K562 (cell line): ENCODE measurements around the gene PLEKHA6. TPM values are rescaled to one million over a fixed set of nuclear protein-coding genes. Genes with fewer than 3 reads are reported as not detected.

ENCODE experiments used
- AFF1 ChIP-seq, 2 experiments: fragments of 450-650 bp; IDR thresholded peaks; 2 replicates each; pipeline ENCODE4 v1.6.1; 2018; ENCODE audit warnings: mild to moderate bottlenecking in 2 of 2, low read depth in 1 of 2; ENCODE audit not compliant: partially characterized antibody in 2 of 2
- ETS2 ChIP-seq: IDR thresholded peaks from 2 replicates; pipeline ENCODE4 v1.6.1; 2016; ENCODE audit warnings: borderline replicate concordance, missing genetic modification characterization, mild to moderate bottlenecking, moderate library complexity, missing compliant biosample characterization; ENCODE audit not compliant: poor library complexity, severe bottlenecking
- HMG20B ChIP-seq: fragments of 250-450 bp; sonication (Bioruptor Pico); IDR thresholded peaks from 2 replicates; pipeline ENCODE4 v1.5.0; 2021; ENCODE audit warnings: mild to moderate bottlenecking
- HNRNPH1 ChIP-seq: fragments of 200-400 bp; formaldehyde crosslinking; optimal IDR thresholded peaks from 2 replicates; pipeline ENCODE3; 2017; ENCODE audit warnings: low read depth, mild to moderate bottlenecking, low read length, moderate library complexity
- MTA1 ChIP-seq: fragments of 450-650 bp; IDR thresholded peaks from 2 replicates; pipeline ENCODE4 v1.6.1; 2017; ENCODE audit warnings: borderline replicate concordance
- NCOR1 ChIP-seq: fragments of 450-650 bp; IDR thresholded peaks from 2 replicates; pipeline ENCODE4 v1.6.1; 2016; ENCODE audit warnings: mild to moderate bottlenecking, moderate library complexity
- NELFE ChIP-seq: IDR thresholded peaks from 2 replicates; pipeline ENCODE4 v1.6.1; 2011; ENCODE audit warnings: mild to moderate bottlenecking; ENCODE audit not compliant: insufficient read depth, insufficient read length
- NFYB ChIP-seq: IDR thresholded peaks from 2 replicates; pipeline ENCODE4 v1.6.1; 2011; ENCODE audit warnings: mild to moderate bottlenecking, moderate library complexity; ENCODE audit not compliant: insufficient read length; ENCODE audit errors: extremely low read depth
- PREB ChIP-seq: sonication (generic); formaldehyde crosslinking; IDR thresholded peaks from 2 replicates; pipeline ENCODE4 v1.8.1; 2023; ENCODE audit warnings: mild to moderate bottlenecking, missing genetic modification reagents
- PRMT5 ChIP-seq: sonication (generic); formaldehyde crosslinking; IDR thresholded peaks from 2 replicates; pipeline ENCODE4 v1.5.0; 2020; ENCODE audit warnings: missing genetic modification reagents
- PTRF ChIP-seq: fragments of 450-650 bp; IDR thresholded peaks from 2 replicates; pipeline ENCODE4 v1.6.1; 2016; ENCODE audit warnings: mild to moderate bottlenecking, missing genetic modification characterization, missing compliant biosample characterization
- RBFOX2 ChIP-seq: fragments of 200-400 bp; formaldehyde crosslinking; IDR thresholded peaks from 2 replicates; pipeline ENCODE4 v1.6.1; 2017; ENCODE audit warnings: low read depth, mild to moderate bottlenecking, low read length, moderate library complexity
- RFX1 ChIP-seq: fragments of 450-650 bp; IDR thresholded peaks from 2 replicates; pipeline ENCODE4 v1.6.1; 2016; ENCODE audit warnings: mild to moderate bottlenecking, moderate library complexity
- ZKSCAN3 ChIP-seq: fragments of 250-450 bp; sonication (Bioruptor Pico); IDR thresholded peaks from 2 replicates; pipeline ENCODE4 v1.4.0; 2020
- ZNF586 ChIP-seq: fragments of 450-650 bp; formaldehyde crosslinking; conservative IDR thresholded peaks from 2 replicates; pipeline ENCODE4 v1.4.0; 2020; ENCODE audit warnings: mild to moderate bottlenecking, moderate library complexity
- polyA plus RNA-seq, 8 experiments: library from polyadenylated mRNA; depleted of rRNA in 4 of 8; stranded (reverse) in 5 of 8; unstranded in 3 of 8; fragments of >200 nt; fragmentation: Nextera tagmentation in 2 of 8; fragmentation: Illumina TruSeq in 1 of 8; extraction: Ambion mirVana in 2 of 8; extraction: Trizol in 1 of 8; gene quantifications; 2 replicates each; pipeline versions ENCODE4 v1.2.1 to v1.2.3, GENCODE V29; 2011 to 2014; ENCODE audit warnings: inconsistent platforms in 1 of 8, missing spikeins in 1 of 8
- total RNA-seq, 7 experiments: library from RNA; depleted of rRNA in 6 of 7; stranded (reverse); fragments of >200 nt in 6 of 7; fragmentation: Illumina TruSeq in 2 of 7; extraction: Trizol in 2 of 7; gene quantifications; 2 replicates each; pipeline versions ENCODE4 v1.2.1 to v1.2.3, GENCODE V29; 2011 to 2021; ENCODE audit warnings: low replicate concordance in 1 of 7
- TF ChIP-seq, protein P1 (sequence below): IDR thresholded peaks from 2 replicates; pipeline ENCODE4 v1.6.1; 2016; ENCODE audit warnings: missing genetic modification characterization, missing compliant biosample characterization
- TF ChIP-seq, protein P2 (sequence below): fragments of 250-450 bp; sonication (Bioruptor Pico); IDR thresholded peaks from 2 replicates; pipeline ENCODE4 v1.4.0; 2020; ENCODE audit warnings: mild to moderate bottlenecking, moderate library complexity
- TF ChIP-seq, protein P3 (sequence below): fragments of 450-650 bp; formaldehyde crosslinking; IDR thresholded peaks from 2 replicates; pipeline ENCODE4 v1.4.0; 2020; ENCODE audit warnings: mild to moderate bottlenecking
- TF ChIP-seq, protein P4 (sequence below): sonication (generic); formaldehyde crosslinking; IDR thresholded peaks from 2 replicates; pipeline ENCODE4 v1.5.0; 2020; ENCODE audit warnings: missing genetic modification reagents

Gene PLEKHA6
- total and polyA plus RNA-seq, 9 of the 15 experiments (the other 6 are each of a cell fraction or from before 2014, with no cell fraction given) = under 0.01 to 0.33 (median 0.01) TPM; not detected in 4

- TF ChIP-seq, protein P1, sequence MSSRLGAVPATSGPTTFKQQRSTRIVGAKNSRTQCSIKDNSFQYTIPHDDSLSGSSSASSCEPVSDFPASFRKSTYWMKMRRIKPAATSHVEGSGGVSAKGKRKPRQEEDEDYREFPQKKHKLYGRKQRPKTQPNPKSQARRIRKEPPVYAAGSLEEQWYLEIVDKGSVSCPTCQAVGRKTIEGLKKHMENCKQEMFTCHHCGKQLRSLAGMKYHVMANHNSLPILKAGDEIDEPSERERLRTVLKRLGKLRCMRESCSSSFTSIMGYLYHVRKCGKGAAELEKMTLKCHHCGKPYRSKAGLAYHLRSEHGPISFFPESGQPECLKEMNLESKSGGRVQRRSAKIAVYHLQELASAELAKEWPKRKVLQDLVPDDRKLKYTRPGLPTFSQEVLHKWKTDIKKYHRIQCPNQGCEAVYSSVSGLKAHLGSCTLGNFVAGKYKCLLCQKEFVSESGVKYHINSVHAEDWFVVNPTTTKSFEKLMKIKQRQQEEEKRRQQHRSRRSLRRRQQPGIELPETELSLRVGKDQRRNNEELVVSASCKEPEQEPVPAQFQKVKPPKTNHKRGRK (tag) = 0 out of 2 replicates have a peak, but pooled peaks have one; percentile 20
- TF ChIP-seq NCOR1 = no peak
- no peak for TF ChIP-seq ZKSCAN3
- TF ChIP-seq MTA1 = no peak
- TF ChIP-seq, protein P2, sequence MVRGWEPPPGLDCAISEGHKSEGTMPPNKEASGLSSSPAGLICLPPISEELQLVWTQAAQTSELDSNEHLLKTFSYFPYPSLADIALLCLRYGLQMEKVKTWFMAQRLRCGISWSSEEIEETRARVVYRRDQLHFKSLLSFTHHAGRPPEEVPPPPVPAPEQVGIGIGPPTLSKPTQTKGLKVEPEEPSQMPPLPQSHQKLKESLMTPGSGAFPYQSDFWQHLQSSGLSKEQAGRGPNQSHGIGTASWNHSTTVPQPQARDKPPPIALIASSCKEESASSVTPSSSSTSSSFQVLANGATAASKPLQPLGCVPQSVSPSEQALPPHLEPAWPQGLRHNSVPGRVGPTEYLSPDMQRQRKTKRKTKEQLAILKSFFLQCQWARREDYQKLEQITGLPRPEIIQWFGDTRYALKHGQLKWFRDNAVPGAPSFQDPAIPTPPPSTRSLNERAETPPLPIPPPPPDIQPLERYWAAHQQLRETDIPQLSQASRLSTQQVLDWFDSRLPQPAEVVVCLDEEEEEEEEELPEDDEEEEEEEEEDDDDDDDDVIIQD = no peak
- no peak for TF ChIP-seq HMG20B
- TF ChIP-seq, protein P3, sequence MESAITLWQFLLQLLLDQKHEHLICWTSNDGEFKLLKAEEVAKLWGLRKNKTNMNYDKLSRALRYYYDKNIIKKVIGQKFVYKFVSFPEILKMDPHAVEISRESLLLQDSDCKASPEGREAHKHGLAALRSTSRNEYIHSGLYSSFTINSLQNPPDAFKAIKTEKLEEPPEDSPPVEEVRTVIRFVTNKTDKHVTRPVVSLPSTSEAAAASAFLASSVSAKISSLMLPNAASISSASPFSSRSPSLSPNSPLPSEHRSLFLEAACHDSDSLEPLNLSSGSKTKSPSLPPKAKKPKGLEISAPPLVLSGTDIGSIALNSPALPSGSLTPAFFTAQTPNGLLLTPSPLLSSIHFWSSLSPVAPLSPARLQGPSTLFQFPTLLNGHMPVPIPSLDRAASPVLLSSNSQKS (CRISPR knock-in tag) = no peak
- no peak for TF ChIP-seq PRMT5 (CRISPR knock-in tag)
- no peak for TF ChIP-seq PREB
- TF ChIP-seq ZNF586 (CRISPR knock-in tag) = no peak
- TF ChIP-seq RBFOX2 = peak; percentile 2; the same call in 1 of the 2 replicates
- no peak for TF ChIP-seq AFF1 (IDR thresholded peaks at IDR 0.05; ENCODE audit: low read depth in 1 of 2, partially characterized antibody in 2 of 2)
- no peak for TF ChIP-seq HNRNPH1
- TF ChIP-seq NFYB = no peak
- no peak for TF ChIP-seq RFX1
- no peak for TF ChIP-seq PTRF (tag)
- TF ChIP-seq, protein P4, sequence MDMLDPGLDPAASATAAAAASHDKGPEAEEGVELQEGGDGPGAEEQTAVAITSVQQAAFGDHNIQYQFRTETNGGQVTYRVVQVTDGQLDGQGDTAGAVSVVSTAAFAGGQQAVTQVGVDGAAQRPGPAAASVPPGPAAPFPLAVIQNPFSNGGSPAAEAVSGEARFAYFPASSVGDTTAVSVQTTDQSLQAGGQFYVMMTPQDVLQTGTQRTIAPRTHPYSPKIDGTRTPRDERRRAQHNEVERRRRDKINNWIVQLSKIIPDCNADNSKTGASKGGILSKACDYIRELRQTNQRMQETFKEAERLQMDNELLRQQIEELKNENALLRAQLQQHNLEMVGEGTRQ = no peak
- no peak for TF ChIP-seq ETS2
- no peak for TF ChIP-seq NELFE
Measured at GRCh38 chr1:204406621-204407020, 46.9 kb upstream of the PLEKHA6 start (continued).
